K562 (cell line): ENCODE measurements around the gene KRT35. TPM values are rescaled to one million over a fixed set of nuclear protein-coding genes. Genes with fewer than 3 reads are reported as not detected.

Experiments used
- GABPB2 ChIP-seq: fragments of 250-450 bp; sonication (Bioruptor Pico); conservative IDR thresholded peaks from 2 replicates; pipeline ENCODE4 v1.5.1; 2021; ENCODE audit warnings: mild to moderate bottlenecking
- GATAD2A ChIP-seq: fragments of 450-650 bp; IDR thresholded peaks from 2 replicates; pipeline ENCODE4 v1.6.1; 2017
- HEY1 ChIP-seq: fragments of 250-450 bp; sonication (Bioruptor Pico); IDR thresholded peaks from 2 replicates; pipeline ENCODE4 v1.5.0; 2020; ENCODE audit warnings: mild to moderate bottlenecking, moderate library complexity, borderline replicate concordance
- JUNB ChIP-seq: fragments of 450-650 bp; formaldehyde crosslinking; conservative IDR thresholded peaks from 2 replicates; pipeline ENCODE4 v1.4.0; 2020; ENCODE audit warnings: mild to moderate bottlenecking
- KDM5B ChIP-seq: fragments of 200-600 bp; sonication (generic); IDR thresholded peaks from 2 replicates; pipeline ENCODE4 v1.6.1; 2012; ENCODE audit warnings: low read depth, mild to moderate bottlenecking, moderate library complexity, low read length, control low read depth, inconsistent platforms; ENCODE audit not compliant: insufficient replicate concordance
- MEIS2 ChIP-seq: fragments of 450-650 bp; IDR thresholded peaks from 2 replicates; pipeline ENCODE4 v1.6.1; 2014; ENCODE audit warnings: mild to moderate bottlenecking; ENCODE audit not compliant: partially characterized antibody
- PCBP1 ChIP-seq: fragments of 200-400 bp; formaldehyde crosslinking; IDR thresholded peaks from 2 replicates; pipeline ENCODE4 v1.6.1; 2018; ENCODE audit warnings: mild to moderate bottlenecking, low read depth, low read length; ENCODE audit not compliant: poor library complexity, severe bottlenecking
- RNF219 ChIP-seq: fragments of 250-450 bp; sonication (Bioruptor Pico); IDR thresholded peaks from 2 replicates; pipeline ENCODE4 v1.5.0; 2022; ENCODE audit warnings: mild to moderate bottlenecking
- STAG1 ChIP-seq: sonication (generic); formaldehyde crosslinking; IDR thresholded peaks from 2 replicates; pipeline ENCODE4 v1.5.0; 2020; ENCODE audit warnings: missing genetic modification reagents, borderline replicate concordance
- VEZF1 ChIP-seq: fragments of 200-800 bp; sonication (Bioruptor generic); IDR thresholded peaks from 2 replicates; pipeline ENCODE4 v1.6.1; 2017; ENCODE audit warnings: missing genetic modification characterization, missing compliant biosample characterization
- YY1 ChIP-seq, 3 experiments: IDR thresholded peaks; 2 replicates each; pipeline ENCODE4 v1.6.1; 2011; ENCODE audit warnings: low read length in 2 of 3, mild to moderate bottlenecking in 2 of 3, moderate library complexity in 2 of 3, borderline replicate concordance in 1 of 3, control low read depth in 1 of 3, low read depth in 1 of 3; ENCODE audit not compliant: insufficient read depth in 3 of 3, insufficient replicate concordance in 2 of 3, control insufficient read depth in 1 of 3, insufficient read length in 1 of 3; ENCODE audit errors: extremely low read depth in 1 of 3
- ZNF518B ChIP-seq: fragments of 250-450 bp; sonication (Bioruptor Pico); IDR thresholded peaks from 2 replicates; pipeline ENCODE4 v1.5.0; 2021; ENCODE audit warnings: mild to moderate bottlenecking, moderate library complexity
- ZNF76 ChIP-seq: fragments of 250-450 bp; sonication (Bioruptor Pico); IDR thresholded peaks from 2 replicates; pipeline ENCODE4 v1.4.0; 2020; ENCODE audit warnings: mild to moderate bottlenecking, moderate library complexity, borderline replicate concordance
- polyA plus RNA-seq, 8 experiments: library from polyadenylated mRNA; depleted of rRNA in 4 of 8; stranded (reverse) in 5 of 8; unstranded in 3 of 8; fragments of >200 nt; fragmentation: Nextera tagmentation in 2 of 8; fragmentation: Illumina TruSeq in 1 of 8; extraction: Ambion mirVana in 2 of 8; extraction: Trizol in 1 of 8; gene quantifications; 2 replicates each; pipeline versions ENCODE4 v1.2.1 to v1.2.3, GENCODE V29; 2011 to 2014; ENCODE audit warnings: inconsistent platforms in 1 of 8, missing spikeins in 1 of 8
- total RNA-seq, 7 experiments: library from RNA; depleted of rRNA in 6 of 7; stranded (reverse); fragments of >200 nt in 6 of 7; fragmentation: Illumina TruSeq in 2 of 7; extraction: Trizol in 2 of 7; gene quantifications; 2 replicates each; pipeline versions ENCODE4 v1.2.1 to v1.2.3, GENCODE V29; 2011 to 2021; ENCODE audit warnings: low replicate concordance in 1 of 7
- TF ChIP-seq, protein P1 (sequence below): fragments of 450-650 bp; IDR thresholded peaks from 2 replicates; pipeline ENCODE4 v1.7.1; 2018; ENCODE audit warnings: mild to moderate bottlenecking, low read depth; ENCODE audit not compliant: partially characterized antibody

KRT35 gene
- total and polyA plus RNA-seq, 9 of the 15 experiments (the other 6 are each of a cell fraction or from before 2014, with no cell fraction given) = not detected

- TF ChIP-seq MEIS2 = no peak
- no peak for TF ChIP-seq GABPB2 (CRISPR knock-in tag)
- TF ChIP-seq RNF219 (CRISPR knock-in tag) = no peak
- no peak for TF ChIP-seq STAG1 (CRISPR knock-in tag)
- no peak for TF ChIP-seq HEY1 (CRISPR knock-in tag)
- TF ChIP-seq ZNF518B (CRISPR knock-in tag) = no peak
- TF ChIP-seq, protein P1, sequence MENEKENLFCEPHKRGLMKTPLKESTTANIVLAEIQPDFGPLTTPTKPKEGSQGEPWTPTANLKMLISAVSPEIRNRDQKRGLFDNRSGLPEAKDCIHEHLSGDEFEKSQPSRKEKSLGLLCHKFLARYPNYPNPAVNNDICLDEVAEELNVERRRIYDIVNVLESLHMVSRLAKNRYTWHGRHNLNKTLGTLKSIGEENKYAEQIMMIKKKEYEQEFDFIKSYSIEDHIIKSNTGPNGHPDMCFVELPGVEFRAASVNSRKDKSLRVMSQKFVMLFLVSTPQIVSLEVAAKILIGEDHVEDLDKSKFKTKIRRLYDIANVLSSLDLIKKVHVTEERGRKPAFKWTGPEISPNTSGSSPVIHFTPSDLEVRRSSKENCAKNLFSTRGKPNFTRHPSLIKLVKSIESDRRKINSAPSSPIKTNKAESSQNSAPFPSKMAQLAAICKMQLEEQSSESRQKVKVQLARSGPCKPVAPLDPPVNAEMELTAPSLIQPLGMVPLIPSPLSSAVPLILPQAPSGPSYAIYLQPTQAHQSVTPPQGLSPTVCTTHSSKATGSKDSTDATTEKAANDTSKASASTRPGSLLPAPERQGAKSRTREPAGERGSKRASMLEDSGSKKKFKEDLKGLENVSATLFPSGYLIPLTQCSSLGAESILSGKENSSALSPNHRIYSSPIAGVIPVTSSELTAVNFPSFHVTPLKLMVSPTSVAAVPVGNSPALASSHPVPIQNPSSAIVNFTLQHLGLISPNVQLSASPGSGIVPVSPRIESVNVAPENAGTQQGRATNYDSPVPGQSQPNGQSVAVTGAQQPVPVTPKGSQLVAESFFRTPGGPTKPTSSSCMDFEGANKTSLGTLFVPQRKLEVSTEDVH = no peak
- TF ChIP-seq KDM5B = no peak
- no peak for TF ChIP-seq YY1 (IDR thresholded peaks at IDR 0.05; ENCODE audit: borderline replicate concordance in 1 of 3, control insufficient read depth in 1 of 3, extremely low read depth in 1 of 3, insufficient read depth in 3 of 3, insufficient read length in 1 of 3, insufficient replicate concordance in 2 of 3, low read depth in 1 of 3, low read length in 2 of 3)
- TF ChIP-seq ZNF76 (CRISPR knock-in tag) = no peak
- peak; percentile 64; the same call in 1 of the 2 replicates for TF ChIP-seq VEZF1 (CRISPR knock-in tag)
- TF ChIP-seq GATAD2A = no peak; the same call in 1 of the 2 replicates
- TF ChIP-seq PCBP1 = peak; percentile 49
- no peak for TF ChIP-seq JUNB
These were observed 46.4 kb upstream of the KRT35 start (continued) for GRCh38 chr17:41527063-41528023.
